HepG2 (cell line): ENCODE measurements around the gene PFN1. TPM values are rescaled to one million over a fixed set of nuclear protein-coding genes. Genes with fewer than 3 reads are reported as not detected.

Experiments used
- BHLHE40 ChIP-seq: IDR thresholded peaks from 2 replicates; pipeline ENCODE4 v1.6.1; 2011; ENCODE audit warnings: low read length, improper control_type of control experiment
- JDP2 ChIP-seq: sonication (generic); formaldehyde crosslinking; IDR thresholded peaks from 2 replicates; pipeline ENCODE4 v1.8.1; 2022; ENCODE audit warnings: missing genetic modification reagents, borderline replicate concordance
- NBN ChIP-seq: fragments of 450-650 bp; conservative IDR thresholded peaks from 2 replicates; pipeline ENCODE4 v1.6.1; 2017
- NR3C1 ChIP-seq: sonication (generic); formaldehyde crosslinking; IDR thresholded peaks from 2 replicates; pipeline ENCODE4 v1.4.0; 2020; ENCODE audit warnings: missing genetic modification reagents
- PRMT3 ChIP-seq: sonication (generic); formaldehyde crosslinking; IDR thresholded peaks from 2 replicates; pipeline ENCODE4 v1.8.1; 2022; ENCODE audit warnings: low read depth, mild to moderate bottlenecking, moderate library complexity, missing genetic modification reagents, borderline replicate concordance
- RELA ChIP-seq: sonication (generic); formaldehyde crosslinking; IDR thresholded peaks from 2 replicates; pipeline ENCODE4 v1.4.0; 2020; ENCODE audit warnings: missing genetic modification reagents
- SKIL ChIP-seq: sonication (generic); formaldehyde crosslinking; IDR thresholded peaks from 2 replicates; pipeline ENCODE4 v1.8.0; 2022; ENCODE audit warnings: missing genetic modification reagents, mild to moderate bottlenecking, moderate library complexity, borderline replicate concordance
- TARDBP ChIP-seq: sonication (generic); formaldehyde crosslinking; IDR thresholded peaks from 2 replicates; pipeline ENCODE4 v1.8.0; 2022; ENCODE audit warnings: mild to moderate bottlenecking, missing genetic modification reagents
- ZFP36L1 ChIP-seq: sonication (generic); formaldehyde crosslinking; IDR thresholded peaks from 2 replicates; pipeline ENCODE4 v1.8.0; 2022; ENCODE audit warnings: mild to moderate bottlenecking, missing genetic modification reagents, moderate library complexity
- ZHX2 ChIP-seq, 2 experiments: sonication (generic) in 1 of 2; formaldehyde crosslinking in 1 of 2; IDR thresholded peaks; 2 replicates each; pipeline versions ENCODE4 v1.6.1 to v1.9.0; 2014 to 2022; ENCODE audit warnings: antibody characterized with exemption in 1 of 2, borderline replicate concordance in 1 of 2, inconsistent platforms in 1 of 2, low read depth in 1 of 2, missing genetic modification reagents in 1 of 2
- ZNF264 ChIP-seq: sonication (generic); formaldehyde crosslinking; IDR thresholded peaks from 2 replicates; pipeline ENCODE4 v1.4.0; 2020; ENCODE audit warnings: missing genetic modification reagents
- ZNF414 ChIP-seq: sonication (generic); formaldehyde crosslinking; IDR thresholded peaks from 2 replicates; pipeline ENCODE4 v1.5.0; 2020; ENCODE audit warnings: missing genetic modification reagents
- ZNF605 ChIP-seq: sonication (generic); formaldehyde crosslinking; IDR thresholded peaks from 2 replicates; pipeline ENCODE4 v1.8.0; 2022; ENCODE audit warnings: mild to moderate bottlenecking, missing genetic modification reagents
- ZNF709 ChIP-seq: sonication (generic); formaldehyde crosslinking; IDR thresholded peaks from 2 replicates; pipeline ENCODE4 v1.5.0; 2020; ENCODE audit warnings: mild to moderate bottlenecking, missing genetic modification reagents
- polyA plus RNA-seq, 8 experiments: library from polyadenylated mRNA; depleted of rRNA in 3 of 8; stranded (reverse) in 7 of 8; unstranded in 1 of 8; fragments of >200 nt; fragmentation: Illumina TruSeq in 4 of 8; extraction: Trizol in 4 of 8; gene quantifications; 2 replicates each; pipeline versions ENCODE4 v1.2.1 to v1.2.3, GENCODE V29; 2011 to 2016; ENCODE audit warnings: low read depth in 4 of 8, missing spikeins in 1 of 8, mixed read lengths in 1 of 8; ENCODE audit not compliant: insufficient read depth in 1 of 8
- total RNA-seq, 5 experiments: library from RNA; depleted of rRNA; stranded (reverse); fragments of >200 nt; fragmentation: Illumina TruSeq; extraction: Trizol; gene quantifications; 2 replicates each; pipeline ENCODE4 v1.2.3, GENCODE V29; 2016; ENCODE audit warnings: low read depth in 1 of 5
- TF ChIP-seq, protein P1 (sequence below): sonication (generic); formaldehyde crosslinking; IDR thresholded peaks from 2 replicates; pipeline ENCODE4 v1.4.0; 2020; ENCODE audit warnings: missing genetic modification reagents
- TF ChIP-seq, protein P2 (sequence below): sonication (generic); formaldehyde crosslinking; IDR thresholded peaks from 2 replicates; pipeline ENCODE4 v1.4.0; 2020; ENCODE audit warnings: missing genetic modification reagents

The PFN1 gene
- total and polyA plus RNA-seq, 2 of the 13 experiments (the other 11 are each of a cell fraction or from before 2014, with no cell fraction given) = 494 to 613 TPM

- TF ChIP-seq ZHX2 (IDR thresholded peaks at IDR 0.05; ENCODE audit: low read depth) (peak; percentile 45; the same call in 1 of the 2 replicates), ZHX2 (CRISPR knock-in tag; IDR thresholded peaks at IDR 0.05; ENCODE audit: borderline replicate concordance) (no peak), ZNF605 (CRISPR knock-in tag) (peak; percentile 15; the same call in 1 of the 2 replicates), TARDBP (CRISPR knock-in tag) (no peak), RELA (CRISPR knock-in tag) (0 out of 2 replicates have a peak, but pooled peaks have one; percentile 76), SKIL (CRISPR knock-in tag) (peak; percentile 33; the same call in 1 of the 2 replicates), ZNF709 (CRISPR knock-in tag) (peak; percentile 92), ZFP36L1 (CRISPR knock-in tag) (peak; percentile 78), ZNF264 (CRISPR knock-in tag) (0 out of 2 replicates have a peak, but pooled peaks have one; percentile 14), NR3C1 (CRISPR knock-in tag) (no peak), BHLHE40 (no peak), PRMT3 (no peak), JDP2 (CRISPR knock-in tag) (no peak), NBN (no peak), ZNF414 (CRISPR knock-in tag) (peak; percentile 72)
- TF ChIP-seq, protein P1, sequence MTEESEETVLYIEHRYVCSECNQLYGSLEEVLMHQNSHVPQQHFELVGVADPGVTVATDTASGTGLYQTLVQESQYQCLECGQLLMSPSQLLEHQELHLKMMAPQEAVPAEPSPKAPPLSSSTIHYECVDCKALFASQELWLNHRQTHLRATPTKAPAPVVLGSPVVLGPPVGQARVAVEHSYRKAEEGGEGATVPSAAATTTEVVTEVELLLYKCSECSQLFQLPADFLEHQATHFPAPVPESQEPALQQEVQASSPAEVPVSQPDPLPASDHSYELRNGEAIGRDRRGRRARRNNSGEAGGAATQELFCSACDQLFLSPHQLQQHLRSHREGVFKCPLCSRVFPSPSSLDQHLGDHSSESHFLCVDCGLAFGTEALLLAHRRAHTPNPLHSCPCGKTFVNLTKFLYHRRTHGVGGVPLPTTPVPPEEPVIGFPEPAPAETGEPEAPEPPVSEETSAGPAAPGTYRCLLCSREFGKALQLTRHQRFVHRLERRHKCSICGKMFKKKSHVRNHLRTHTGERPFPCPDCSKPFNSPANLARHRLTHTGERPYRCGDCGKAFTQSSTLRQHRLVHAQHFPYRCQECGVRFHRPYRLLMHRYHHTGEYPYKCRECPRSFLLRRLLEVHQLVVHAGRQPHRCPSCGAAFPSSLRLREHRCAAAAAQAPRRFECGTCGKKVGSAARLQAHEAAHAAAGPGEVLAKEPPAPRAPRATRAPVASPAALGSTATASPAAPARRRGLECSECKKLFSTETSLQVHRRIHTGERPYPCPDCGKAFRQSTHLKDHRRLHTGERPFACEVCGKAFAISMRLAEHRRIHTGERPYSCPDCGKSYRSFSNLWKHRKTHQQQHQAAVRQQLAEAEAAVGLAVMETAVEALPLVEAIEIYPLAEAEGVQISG (CRISPR knock-in tag) = peak; percentile 99
- TF ChIP-seq, protein P2, sequence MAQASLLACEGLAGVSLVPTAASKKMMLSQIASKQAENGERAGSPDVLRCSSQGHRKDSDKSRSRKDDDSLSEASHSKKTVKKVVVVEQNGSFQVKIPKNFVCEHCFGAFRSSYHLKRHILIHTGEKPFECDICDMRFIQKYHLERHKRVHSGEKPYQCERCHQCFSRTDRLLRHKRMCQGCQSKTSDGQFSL (CRISPR knock-in tag) = peak; percentile 95
Observed at GRCh38 chr17:4986951-4987766, 38.8 kb upstream of the PFN1 start, which contains the start of gene CAMTA2 (continued).
